T-helper 1 cell treated with Interleukin-12 subunit alpha and Interleukin-12 subunit beta and Interleukin-4 antibody, amounts not matched to agents 30 ng/mL and 1 ng/mL, for 36 hours (primary cell): Measurements from ENCODE around the gene CBLB. TPM values are rescaled to one million over a fixed set of nuclear protein-coding genes. Genes with fewer than 3 reads are reported as not detected.
"Not testable (repeated sequence)": the region's sequence is repeated elsewhere in the genome, so short reads cannot be mapped to it uniquely, and the experiment has no call there.

Source experiments
- intact Hi-C: fragments of 100-400 bp; cut with micrococcal nuclease; formaldehyde crosslinking; loops from one replicate; pipeline ENCODE4 v1.15.1; 2024
- total RNA-seq: library from RNA; stranded (reverse); gene quantifications from 2 replicates; pipeline ENCODE4 v1.2.3, GENCODE V29; 2022

The CBLB gene
- total RNA-seq, 1 donor from 2014 or later, result 122 TPM

DNA sequence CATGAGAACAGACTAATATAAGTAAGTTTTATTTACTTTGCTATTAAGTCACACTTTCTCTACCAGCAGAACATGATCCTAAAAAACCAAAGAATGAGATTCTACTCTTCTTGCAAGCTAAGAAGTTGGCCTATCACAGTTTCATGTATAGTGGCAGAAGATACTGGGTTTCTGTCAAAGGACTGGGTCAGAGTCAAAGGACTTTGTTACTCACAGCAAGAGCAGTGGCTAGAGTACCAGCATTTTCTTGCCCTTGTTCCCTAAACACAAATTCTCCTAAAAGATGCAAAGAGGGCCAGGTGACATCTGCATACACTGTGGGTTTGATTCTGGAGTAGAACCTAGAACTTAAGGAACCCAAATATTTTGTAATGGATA, 105.2 kb downstream of the CBLB start:
- intact Hi-C loops, result loop anchor here (1.0 to 2.0 kb wide), 2 partner anchors 10 to 43 kb away; no protein-coding TSS in a partner anchor

DNA sequence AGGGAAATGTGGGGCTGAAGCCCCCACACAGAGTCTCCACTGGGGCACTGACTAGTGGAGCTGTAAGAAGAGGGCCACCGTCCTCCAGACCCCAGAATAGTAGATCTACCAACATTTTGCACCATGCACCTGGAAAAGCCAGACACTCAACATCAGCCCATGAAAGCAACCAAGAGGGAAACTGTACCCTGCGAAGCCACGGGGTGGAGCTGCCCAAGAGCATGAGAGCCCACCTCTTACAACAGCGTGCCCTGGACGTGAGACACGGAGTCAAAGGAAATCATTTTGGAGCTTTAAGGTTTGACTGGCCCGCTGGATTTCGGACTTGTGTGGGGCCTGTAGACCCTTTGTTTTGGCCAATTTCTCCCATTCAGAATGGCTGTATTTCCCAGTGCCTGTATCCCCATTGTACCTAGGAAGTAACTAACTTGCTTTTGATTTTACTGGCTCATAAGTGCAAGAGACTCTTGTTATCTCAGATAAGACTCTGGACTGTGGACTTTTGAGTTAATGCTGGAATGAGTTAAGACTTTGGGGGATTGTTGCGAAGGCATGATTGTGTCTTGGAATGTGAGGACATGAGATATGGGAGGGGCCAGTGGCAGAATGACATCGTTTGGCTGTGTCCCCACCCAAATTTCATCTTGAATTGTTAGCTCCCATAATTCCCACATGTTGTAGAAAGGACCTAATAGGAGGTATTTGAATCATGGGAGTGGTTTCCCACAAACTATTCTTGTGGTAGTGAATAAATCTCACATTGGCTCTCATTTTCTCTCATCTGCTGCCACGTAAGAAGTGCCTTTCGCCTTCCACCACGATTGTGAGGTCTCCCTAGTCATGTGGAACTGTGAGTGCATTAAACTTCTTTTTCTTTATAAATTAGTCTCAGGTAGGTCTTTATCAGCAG, 105.8 kb downstream of the CBLB start:
- intact Hi-C loops, result no loop called here

DNA sequence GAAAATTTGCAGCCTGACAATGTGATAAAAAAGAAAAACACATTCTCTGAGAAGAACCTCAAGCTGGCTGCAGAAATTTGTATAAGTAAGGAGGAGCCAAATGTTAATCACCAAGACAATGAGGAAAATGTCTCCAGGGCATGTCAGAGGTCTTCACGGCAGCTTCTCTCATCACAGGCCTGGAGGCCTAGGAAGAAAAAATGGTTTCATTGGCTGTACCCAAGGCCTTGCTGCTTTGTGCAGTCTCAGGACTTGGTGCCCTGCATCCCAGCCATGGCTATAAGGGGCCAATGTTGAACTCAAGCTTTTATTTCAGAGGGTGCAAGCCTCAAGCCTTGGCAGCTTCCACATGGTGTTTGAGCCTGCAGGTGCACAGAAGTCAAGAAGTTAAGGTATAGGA, 106.6 kb downstream of the CBLB start:
- intact Hi-C loops, result not testable (repeated sequence)

DNA sequence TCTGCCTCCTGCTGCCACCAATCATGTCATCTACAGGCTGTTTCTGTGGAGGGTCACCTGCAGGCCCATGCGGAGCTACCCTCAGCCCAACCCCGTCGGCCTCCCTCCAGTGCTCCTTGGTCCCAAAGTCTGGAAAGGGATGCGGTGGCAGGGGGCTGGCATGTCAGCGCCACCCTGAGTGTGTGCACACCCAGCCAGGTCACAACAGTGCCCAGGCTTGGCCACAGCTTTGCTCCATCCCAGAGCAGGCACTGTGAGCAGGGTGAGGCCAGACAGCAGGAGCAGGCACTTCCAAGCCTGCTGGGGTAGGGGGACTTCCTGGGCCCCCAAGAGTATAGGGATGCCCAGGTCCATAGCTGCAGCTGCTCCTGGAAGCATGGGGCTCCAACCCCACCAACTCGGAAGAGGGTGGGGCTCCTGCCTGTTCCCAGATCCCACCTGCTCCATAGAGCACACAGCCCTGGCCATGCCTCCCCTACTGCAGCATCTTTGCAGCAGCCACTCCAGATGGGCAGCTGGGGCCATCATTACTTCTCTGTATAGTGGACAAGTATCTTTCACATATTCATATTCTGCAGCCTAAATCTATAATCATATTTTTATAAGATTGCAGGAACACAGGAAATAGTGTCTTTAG, 109.3 kb downstream of the CBLB start:
- intact Hi-C loops, result no loop called here

DNA sequence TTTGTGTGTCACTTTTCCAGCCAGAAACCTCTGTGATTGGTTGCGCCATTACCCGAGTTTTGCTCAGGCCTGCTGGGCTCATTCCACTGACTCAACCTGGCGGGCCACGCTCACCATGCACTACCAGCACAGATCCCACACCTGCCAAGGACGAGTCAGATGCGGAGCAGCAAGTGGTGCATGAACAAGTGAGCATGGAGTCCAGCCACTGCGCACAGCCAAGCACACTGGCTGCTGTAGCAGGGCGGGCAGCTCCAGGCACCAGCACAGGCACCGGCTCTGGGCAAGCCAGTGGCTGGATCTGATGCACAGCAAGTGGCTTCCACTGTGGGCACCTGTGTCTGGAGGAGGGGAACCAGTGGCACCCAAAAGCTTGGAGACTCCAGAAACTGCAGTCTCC, 110.4 kb downstream of the CBLB start:
- intact Hi-C loops, result no loop called here

DNA sequence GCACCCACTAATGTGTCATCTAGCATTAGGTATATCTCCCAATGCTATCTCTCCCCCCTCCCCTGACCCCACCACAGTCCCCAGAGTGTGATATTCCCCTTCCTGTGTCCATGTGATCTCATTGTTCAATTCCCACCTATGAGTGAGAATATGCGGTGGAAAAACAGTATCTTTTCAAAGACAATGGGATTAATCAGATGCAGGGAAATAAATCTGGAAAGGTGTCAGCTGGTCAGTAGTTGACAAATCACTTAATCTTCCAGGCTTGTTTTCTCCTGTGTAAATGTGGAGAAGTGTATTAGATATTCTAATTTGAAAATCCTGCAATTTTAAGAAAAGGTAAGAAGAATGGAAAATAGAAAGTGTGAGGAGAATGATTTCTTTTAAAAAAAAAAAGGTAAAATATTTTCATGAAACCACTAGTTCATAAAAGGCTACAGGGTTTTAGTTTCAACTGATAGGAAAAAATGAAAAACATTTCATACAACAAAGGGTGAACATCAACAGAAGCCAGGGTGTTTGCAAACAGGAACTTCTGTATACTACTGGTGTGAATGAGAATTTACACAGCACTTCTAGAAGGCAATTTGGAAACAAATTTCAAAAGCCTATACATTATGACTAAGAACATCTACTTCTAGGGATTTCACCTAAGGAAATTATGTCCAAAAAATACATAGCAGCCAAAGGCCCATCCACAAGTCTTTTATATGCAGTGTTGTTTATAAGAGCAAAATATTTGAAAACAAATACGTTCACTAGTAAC, 113.5 kb downstream of the CBLB start:
- intact Hi-C loops, result no loop called here

DNA sequence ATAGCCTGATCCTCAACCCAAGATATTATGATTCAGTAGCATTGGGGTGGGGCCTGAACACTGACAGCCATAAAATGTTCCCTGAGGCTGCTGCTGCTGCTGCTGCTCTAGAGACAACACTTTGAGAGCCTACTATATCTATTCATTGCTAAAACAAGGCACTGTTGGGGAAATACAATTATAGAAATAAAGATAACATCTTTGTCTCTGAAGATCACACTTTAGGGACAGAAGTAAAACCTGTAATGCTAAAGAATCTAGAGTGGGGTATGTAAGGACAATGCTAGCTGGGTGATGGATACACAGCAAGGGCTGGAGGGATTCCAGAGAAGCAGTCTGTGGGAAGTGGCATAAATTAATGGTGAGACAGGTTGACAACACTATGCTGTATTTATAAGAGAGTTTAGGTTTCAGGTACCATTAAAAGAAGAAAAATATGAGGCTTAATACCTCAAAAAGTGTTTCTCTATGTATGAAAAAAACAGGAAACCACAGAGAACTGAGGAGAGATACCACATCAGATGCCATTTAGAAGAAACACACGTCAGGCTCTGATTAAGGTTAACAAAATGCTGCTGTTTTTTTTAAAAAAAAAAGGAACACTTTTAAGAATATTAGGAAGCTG, 115.9 kb downstream of the CBLB start:
- intact Hi-C loops, result loop anchor here (1.0 to 5.0 kb wide), 9 partner anchors 11 to 579 kb away; partner anchors contain the start of genes ALCAM and CBLB

DNA sequence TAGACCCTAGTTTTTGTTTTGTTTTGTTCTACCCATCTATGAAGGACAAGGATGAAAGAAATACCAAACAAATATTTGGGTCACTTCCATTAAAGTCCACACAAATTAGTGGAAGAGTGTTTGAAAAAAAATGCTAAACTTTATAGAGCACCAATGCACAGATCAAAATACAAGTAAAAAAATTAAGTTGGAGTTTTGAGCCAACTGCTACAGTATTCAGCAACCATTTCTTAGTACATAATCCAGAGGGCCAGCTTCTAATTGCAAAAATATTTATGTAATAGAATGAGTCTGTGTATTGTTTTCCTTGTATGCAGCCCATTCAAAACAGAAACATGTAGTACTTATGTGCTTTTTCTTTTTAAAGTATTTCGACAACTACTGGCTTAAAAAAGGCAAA, 121.1 kb downstream of the CBLB start:
- intact Hi-C loops, result no loop called here

DNA sequence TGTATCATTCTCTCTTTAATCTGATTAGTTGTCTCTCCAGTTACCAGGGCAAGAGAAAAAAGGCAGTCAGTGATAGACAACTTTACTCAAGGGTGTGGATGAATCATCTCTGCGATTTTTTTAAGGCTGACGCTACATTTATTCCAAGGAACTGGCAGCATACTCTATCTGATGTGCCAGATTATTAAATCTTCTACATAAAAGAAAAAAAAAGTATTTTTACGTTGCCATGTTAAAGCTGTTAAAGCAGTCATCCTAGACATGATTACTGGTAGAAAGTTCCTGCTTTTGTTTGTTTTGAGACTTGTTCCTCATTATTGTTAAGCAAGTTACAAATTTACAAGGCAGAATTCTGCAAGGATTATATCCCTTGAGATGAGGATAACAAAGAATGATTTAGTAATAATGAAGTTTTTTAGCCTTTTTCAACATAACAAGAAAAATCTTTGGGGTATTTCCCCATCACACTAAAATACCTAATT, 121.7 kb downstream of the CBLB start:
- intact Hi-C loops, result no loop called here

DNA sequence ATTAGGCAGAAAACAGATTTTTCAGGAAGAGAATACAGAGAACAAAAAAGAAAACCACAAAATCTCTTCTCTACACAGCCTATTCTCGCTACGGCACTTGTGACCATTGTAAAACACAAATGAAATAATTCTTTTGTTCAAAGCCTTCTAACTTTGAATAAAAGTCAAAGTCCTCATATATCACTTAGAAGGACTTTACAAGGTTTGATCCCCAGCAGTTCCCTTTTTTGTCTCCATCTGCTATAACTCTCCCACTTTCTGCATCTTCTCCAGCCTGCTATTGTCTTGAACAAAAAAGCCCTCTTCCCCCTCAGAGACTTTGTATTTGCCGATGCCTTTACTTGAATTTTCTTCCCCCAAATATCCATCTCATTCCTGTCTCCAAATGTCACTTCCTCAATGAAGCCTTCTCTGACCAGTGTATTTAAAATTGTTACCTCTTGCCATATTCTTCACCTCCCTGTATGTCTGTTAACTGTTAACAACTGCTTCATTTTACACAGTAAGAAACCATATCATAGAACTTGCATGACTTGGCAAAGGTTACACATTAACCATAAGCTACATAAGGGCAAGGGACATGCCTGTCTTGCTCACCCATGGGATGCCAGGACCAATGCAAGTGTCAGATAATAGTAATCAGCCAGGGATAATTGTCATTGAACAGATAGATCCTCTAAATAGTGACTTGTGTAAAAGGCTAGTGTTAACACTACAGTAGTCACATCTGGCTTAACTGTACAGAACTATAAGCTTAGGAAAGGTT, 122.4 kb downstream of the CBLB start:
- intact Hi-C loops, result no loop called here

DNA sequence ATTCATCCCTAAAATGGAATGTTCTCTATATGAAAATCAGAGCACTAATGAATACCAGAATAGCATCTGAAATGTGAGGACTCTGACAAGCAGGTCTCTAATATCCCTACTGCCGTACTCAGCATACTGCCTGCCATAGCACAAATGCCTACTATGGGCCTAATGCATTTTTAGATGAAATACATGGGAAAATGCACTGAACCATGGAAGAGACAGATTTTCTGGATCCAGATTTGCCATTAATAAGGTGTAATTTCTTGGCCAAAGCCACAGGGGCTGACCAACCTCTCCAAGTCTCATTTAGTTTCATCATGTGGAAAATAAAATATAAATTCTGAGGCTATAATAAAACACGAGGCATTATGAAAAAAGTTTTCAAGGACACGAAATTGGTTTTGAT, 123.8 kb downstream of the CBLB start:
- intact Hi-C loops, result no loop called here

DNA sequence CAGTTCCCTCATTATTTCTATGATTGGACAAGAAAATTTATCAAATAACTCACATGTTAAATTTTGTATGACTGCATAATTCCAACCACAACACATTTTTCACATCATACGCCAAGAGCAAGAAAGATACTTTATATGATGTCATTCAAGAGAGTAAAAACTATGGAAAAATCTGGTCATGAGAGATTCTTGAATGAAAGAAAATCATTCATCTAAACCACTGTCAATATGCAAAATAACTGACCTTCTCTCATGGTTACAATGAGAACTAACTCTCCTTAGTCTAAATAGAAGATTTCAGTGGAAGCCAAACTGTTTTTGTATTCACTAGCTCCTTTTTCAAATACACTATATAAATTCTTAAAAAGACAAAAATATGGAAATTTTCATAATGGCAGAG, 124.6 kb downstream of the CBLB start:
- intact Hi-C loops, result no loop called here

DNA sequence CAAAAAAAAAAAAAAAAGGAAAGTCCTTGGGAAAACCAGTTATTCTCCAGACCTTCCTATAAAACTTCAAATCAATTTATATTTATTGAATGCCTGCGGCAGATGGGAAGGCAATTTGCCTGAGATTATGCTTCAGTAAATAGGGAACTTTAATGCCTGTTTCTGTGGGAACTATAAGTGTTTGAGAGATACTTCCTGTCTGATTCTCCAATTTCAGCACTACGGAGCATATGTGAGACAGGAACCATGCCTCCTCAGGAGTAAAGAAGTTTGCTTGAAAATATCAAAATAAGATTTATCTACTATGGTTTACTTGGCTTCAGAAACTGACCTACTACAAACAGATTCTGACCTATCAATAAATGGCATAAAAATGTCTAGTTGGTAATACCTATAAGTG, 135.5 kb downstream of the CBLB start:
- intact Hi-C loops, result no loop called here

DNA sequence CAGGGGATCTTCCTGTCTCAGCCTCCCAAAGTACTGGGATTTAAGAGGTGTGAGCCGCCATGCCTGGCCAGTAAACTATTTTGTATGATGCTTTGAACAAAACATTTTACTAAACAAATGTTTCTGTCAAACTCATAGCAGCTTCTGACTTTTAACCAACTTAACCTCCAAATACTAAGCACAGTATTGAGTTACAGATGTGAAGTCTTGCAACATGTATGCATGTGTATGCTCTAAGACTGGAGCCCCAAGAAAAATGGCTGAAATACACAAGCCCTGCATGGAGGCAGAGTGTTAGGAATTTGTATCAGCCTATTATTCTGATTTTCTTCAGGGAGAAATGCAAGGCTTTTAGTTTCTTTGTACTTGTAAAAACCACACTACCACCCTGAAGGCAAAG, 137.1 kb downstream of the CBLB start:
- intact Hi-C loops, result loop anchor here (1.0 kb wide), 1 partner anchor 8 kb away; no protein-coding TSS in a partner anchor

DNA sequence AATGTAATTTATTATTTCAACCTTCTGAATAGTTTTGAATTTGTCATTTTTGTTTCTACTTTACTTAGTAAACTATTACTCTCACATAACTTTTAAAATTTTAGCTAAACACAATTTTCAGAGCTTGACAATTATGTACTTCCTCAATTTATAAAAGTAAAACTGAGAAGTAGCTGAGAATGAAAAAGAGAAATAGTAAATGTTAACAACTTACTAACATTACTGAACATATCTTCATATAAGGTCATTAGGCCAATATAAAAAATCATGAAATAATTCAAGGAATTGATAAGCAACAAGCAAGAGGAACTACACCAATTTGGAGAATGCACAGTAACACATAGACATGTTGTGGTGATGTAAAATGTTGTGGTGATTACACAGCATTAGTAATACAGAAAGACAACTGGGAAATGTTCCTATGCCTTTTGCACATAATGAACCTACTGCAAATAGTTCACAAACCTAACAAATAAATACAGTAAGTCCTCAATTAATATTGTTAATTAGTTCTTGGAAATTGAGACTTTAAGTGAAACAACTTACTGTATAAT, 137.9 kb downstream of the CBLB start:
- intact Hi-C loops, result loop anchor here (1.0 kb wide), 1 partner anchor 8 kb away; no protein-coding TSS in a partner anchor

DNA sequence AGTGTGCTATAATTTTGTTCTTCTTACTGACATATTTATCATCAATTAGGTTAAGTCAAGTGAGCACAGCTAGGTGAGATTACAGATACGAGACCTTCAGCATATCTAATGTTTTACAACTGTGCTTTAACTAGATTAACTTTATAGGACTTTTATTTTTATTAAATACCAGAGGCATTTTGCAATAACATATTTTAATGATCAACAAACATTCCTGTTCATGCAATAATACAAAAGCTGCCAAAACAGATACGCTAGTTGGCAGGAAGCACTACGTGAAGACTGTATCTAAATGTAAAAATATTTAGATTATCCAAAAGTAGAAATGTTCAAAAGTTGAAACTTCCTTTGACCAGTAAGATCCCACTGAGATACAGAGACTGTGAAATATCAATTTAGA, 139.1 kb downstream of the CBLB start:
- intact Hi-C loops, result no loop called here

DNA sequence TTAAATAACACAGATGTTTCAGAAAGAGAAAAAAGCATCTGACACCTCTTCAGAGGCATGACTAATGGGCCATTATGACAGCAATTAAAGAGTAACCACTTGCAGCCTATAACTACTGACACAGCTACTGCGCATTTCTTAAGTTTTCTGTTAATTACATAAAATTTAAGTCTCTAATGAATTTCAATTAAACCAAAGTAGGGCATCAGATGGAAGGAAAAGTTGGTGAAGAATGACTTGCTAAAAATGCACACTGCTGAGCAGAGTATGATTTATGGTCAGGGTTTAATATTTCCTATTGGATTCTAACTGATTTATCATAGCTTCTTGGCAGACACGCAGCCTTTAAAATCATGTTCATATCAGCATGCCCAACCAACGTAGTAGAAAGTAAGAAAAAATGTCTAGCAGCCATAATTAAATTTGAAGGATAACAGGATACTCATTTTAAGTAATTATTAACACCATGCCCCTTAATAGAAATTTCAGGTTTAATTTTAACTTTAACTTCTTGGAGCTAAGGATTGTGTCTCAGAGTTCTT, 140.0 kb downstream of the CBLB start:
- intact Hi-C loops, result no loop called here

DNA sequence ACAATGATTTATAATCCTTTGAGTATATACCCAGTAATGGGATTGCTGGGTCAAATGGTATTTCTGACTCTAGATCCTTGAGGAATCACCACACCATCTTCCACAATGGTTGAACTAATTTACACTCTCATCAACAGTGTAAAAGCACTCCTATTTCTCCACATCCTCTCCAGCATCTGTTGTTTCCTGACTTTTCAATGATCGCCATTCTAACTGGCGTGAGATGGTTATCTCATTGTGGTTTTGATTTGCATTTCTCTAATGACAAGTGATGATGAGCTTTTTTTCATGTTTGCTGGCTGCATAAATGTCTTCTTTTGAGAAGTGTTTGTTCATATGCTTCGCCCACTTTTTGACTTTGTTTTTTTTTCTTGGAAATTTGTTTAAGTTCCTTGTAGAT, 141.8 kb downstream of the CBLB start:
- intact Hi-C loops, result not testable (repeated sequence)

DNA sequence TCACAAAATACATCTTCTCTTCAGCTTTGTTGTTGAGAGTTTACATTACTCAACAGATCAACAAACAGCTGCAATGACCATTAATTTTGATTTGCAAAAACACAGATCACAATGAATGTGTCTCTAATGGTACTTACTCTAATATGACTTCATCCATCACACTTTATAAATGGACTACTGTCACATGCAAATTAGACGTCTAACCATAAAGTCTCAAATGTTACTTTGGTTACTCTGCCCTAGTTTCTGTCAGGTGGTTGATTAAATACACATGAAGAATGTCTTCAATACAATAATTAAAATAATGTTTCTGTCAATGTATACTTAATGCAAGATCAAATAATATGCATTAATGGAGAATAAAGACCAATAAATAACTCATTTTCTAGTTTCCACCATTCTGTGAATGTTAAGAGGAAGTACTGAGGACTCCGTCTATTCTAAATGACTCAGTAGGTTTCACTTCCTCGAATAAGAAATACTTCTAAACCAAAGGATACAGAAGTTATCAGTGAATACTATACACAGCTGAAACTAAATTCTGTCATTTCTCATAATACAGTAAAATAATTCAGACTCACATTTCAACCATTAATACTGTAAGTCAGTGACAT, 145.8 kb downstream of the CBLB start:
- intact Hi-C loops, result loop anchor here (1.0 to 5.0 kb wide), 3 partner anchors 8 to 1654 kb away; partner anchors contain the start of gene CCDC54
